ENCODE results near the gene MBP.

GRCh38 chr18:77007251-77007650, 125.3 kb downstream of the MBP start:
- no peak for TF ChIP-seq POLR2AphosphoS5 (IDR thresholded peaks at IDR 0.05)
- TF ChIP-seq, protein P1, sequence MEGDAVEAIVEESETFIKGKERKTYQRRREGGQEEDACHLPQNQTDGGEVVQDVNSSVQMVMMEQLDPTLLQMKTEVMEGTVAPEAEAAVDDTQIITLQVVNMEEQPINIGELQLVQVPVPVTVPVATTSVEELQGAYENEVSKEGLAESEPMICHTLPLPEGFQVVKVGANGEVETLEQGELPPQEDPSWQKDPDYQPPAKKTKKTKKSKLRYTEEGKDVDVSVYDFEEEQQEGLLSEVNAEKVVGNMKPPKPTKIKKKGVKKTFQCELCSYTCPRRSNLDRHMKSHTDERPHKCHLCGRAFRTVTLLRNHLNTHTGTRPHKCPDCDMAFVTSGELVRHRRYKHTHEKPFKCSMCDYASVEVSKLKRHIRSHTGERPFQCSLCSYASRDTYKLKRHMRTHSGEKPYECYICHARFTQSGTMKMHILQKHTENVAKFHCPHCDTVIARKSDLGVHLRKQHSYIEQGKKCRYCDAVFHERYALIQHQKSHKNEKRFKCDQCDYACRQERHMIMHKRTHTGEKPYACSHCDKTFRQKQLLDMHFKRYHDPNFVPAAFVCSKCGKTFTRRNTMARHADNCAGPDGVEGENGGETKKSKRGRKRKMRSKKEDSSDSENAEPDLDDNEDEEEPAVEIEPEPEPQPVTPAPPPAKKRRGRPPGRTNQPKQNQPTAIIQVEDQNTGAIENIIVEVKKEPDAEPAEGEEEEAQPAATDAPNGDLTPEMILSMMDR (IDR thresholded peaks at IDR 0.05 in 8 of 11, conservative IDR thresholded peaks at IDR 0.05 in 3 of 11) = no peak
- TF ChIP-seq POLR2A (IDR thresholded peaks at IDR 0.05) = no peak

Data from spleen (tissue), 7 donors.